Stimulated activated CD8-positive, alpha-beta memory T cell treated with anti-CD3 and anti-CD28 coated beads, Interleukin-12 subunit alpha, Interleukin-12 subunit beta, amount 100 ng/mL, for 4 hours (primary cell): ENCODE results near the gene IPO11.
"Not testable (repeated sequence)": the region's sequence is repeated elsewhere in the genome, so short reads cannot be mapped to it uniquely, and the experiment has no call there.

ENCODE experiments used
- DNase-seq: peaks from one replicate; pipeline ENCODE4 v3.0.0-alpha.2; 2020; ENCODE audit warnings: low read depth

The IPO11 gene

GRCh38 chr5:62514510-62515119 lies 102.1 kb downstream of the IPO11 start:
- no peak for DNase-seq

- DNase-seq = not testable (repeated sequence)
Measured at GRCh38 chr5:62520812-62521211, 108.2 kb downstream of the IPO11 start.

GRCh38 chr5:62521319-62521718 lies 108.8 kb downstream of the IPO11 start:
- DNase-seq = no peak

- DNase-seq = no peak
Measured at GRCh38 chr5:62522811-62523210, 110.2 kb downstream of the IPO11 start.

- no peak for DNase-seq
Measured at GRCh38 chr5:62533597-62533996, 121.0 kb downstream of the IPO11 start.

GRCh38 chr5:62534461-62535236 lies 122.1 kb downstream of the IPO11 start:
- no peak for DNase-seq

GRCh38 chr5:62536232-62536631 lies 123.7 kb downstream of the IPO11 start:
- no peak for DNase-seq

GRCh38 chr5:62536783-62537182 lies 124.2 kb downstream of the IPO11 start:
- DNase-seq = no peak

GRCh38 chr5:62538017-62538942 lies 125.7 kb downstream of the IPO11 start:
- no peak for DNase-seq

- no peak for DNase-seq
Measured at GRCh38 chr5:62542720-62543119, 130.2 kb downstream of the IPO11 start.

GRCh38 chr5:62547945-62548630 lies 135.5 kb downstream of the IPO11 start:
- DNase-seq = no peak

GRCh38 chr5:62550103-62550502 lies 137.5 kb downstream of the IPO11 start:
- DNase-seq = no peak

GRCh38 chr5:62555930-62556329 lies 143.4 kb downstream of the IPO11 start:
- DNase-seq = no peak

- no peak for DNase-seq
Measured at GRCh38 chr5:62558941-62559340, 146.4 kb downstream of the IPO11 start.

GRCh38 chr5:62560786-62561185 lies 148.2 kb downstream of the IPO11 start:
- no peak for DNase-seq

- DNase-seq = no peak
Measured at GRCh38 chr5:62561896-62562295, 149.3 kb downstream of the IPO11 start.

- DNase-seq = no peak
Measured at GRCh38 chr5:62562867-62563266, 150.3 kb downstream of the IPO11 start.

GRCh38 chr5:62564101-62564500 lies 151.5 kb downstream of the IPO11 start:
- no peak for DNase-seq

- DNase-seq = not testable (repeated sequence)
Measured at GRCh38 chr5:62565740-62566139, 153.2 kb downstream of the IPO11 start.

GRCh38 chr5:62568143-62568542 lies 155.6 kb downstream of the IPO11 start:
- no peak for DNase-seq

GRCh38 chr5:62568800-62569432 lies 156.4 kb downstream of the IPO11 start:
- DNase-seq = no peak

- no peak for DNase-seq
Measured at GRCh38 chr5:62569470-62569869, 156.9 kb downstream of the IPO11 start.
